Measurements from ENCODE around the gene FGF6. TPM values are rescaled to one million over a fixed set of nuclear protein-coding genes. Genes with fewer than 3 reads are reported as not detected.
A peak's percentile ranks its signal among the peaks of the same experiment; 100 is the strongest.

The FGF6 gene
- total RNA-seq, 6 donors from 2014 or later: not detected

- Histone ChIP-seq H3K36me3 (no peaks in the 10 kb centered on the region), H3K4me1 (no peaks in the 10 kb centered on the region), H3K9me3 (no peaks in the 10 kb centered on the region), H3K27ac (no peak overlapping the region), H3K27me3 (no peaks in the 10 kb centered on the region), H3K4me3 (no peak overlapping the region)
- TF ChIP-seq CTCF (IDR thresholded peaks at IDR 0.05) (no peak), POLR2A (IDR thresholded peaks at IDR 0.05) (no peak)
- ATAC-seq (ENCODE audit: low FRiP score in 2 of 2): no peak
- WGBS, 2 donors: 72 to 89% methylated on average over 6 to 11 of the region's 11 CpGs
- DNase-seq: peak in 1 of 2 donors; percentile 29
Measured at GRCh38 chr12:4423528-4424195, 22.0 kb downstream of the FGF6 start.

- 93% methylated on average over 9 of the region's 9 CpGs for WGBS, 2 donors
- TF ChIP-seq POLR2AphosphoS5 (IDR thresholded peaks at IDR 0.05) (no peak), CTCF (IDR thresholded peaks at IDR 0.05) (no peak), EP300 (IDR thresholded peaks at IDR 0.05) (no peak), POLR2A (IDR thresholded peaks at IDR 0.05) (no peak)
Measured at GRCh38 chr12:4422985-4423384, 22.6 kb downstream of the FGF6 start.

GRCh38 chr12:4421590-4422031 lies 24.0 kb downstream of the FGF6 start:
- no peak for DNase-seq
- Histone ChIP-seq H3K27ac (no peak overlapping the region), H3K27me3 (no peaks in the 10 kb centered on the region), H3K4me1 (no peaks in the 10 kb centered on the region), H3K4me3 (no peak overlapping the region), H3K9me3 (no peaks in the 10 kb centered on the region), H3K36me3 (no peaks in the 10 kb centered on the region)
- WGBS, 2 donors: 34 to 37% methylated on average over 4 of the region's 4 CpGs
- ATAC-seq (ENCODE audit: low FRiP score in 2 of 2): peak in 1 of 2 donors; percentile 33
- no peak for TF ChIP-seq EP300 (IDR thresholded peaks at IDR 0.05)
- TF ChIP-seq POLR2A (IDR thresholded peaks at IDR 0.05): no peak
- TF ChIP-seq CTCF (IDR thresholded peaks at IDR 0.05): peak in 4 of 6 experiments; percentile 20 to 57 (median 41)

More at GRCh38 chr12:4422985-4423384, 22.6 kb downstream of the FGF6 start:
- no peak for ATAC-seq (ENCODE audit: low FRiP score in 2 of 2)
- DNase-seq: peak in 1 of 2 donors; percentile 58
- no peaks in the 10 kb centered on the region for H3K36me3 ChIP-seq
- no peaks in the 10 kb centered on the region for H3K9me3 ChIP-seq
- no peak overlapping the region for H3K27ac ChIP-seq
- H3K4me1 ChIP-seq: no peaks in the 10 kb centered on the region
- H3K4me3 ChIP-seq: no peak overlapping the region
- H3K27me3 ChIP-seq: no peaks in the 10 kb centered on the region

GRCh38 chr12:4420138-4420670 lies 25.4 kb downstream of the FGF6 start:
- 76 to 80% methylated on average over 5 of the region's 5 CpGs for WGBS, 2 donors
- no peak for TF ChIP-seq POLR2A (IDR thresholded peaks at IDR 0.05)
- TF ChIP-seq CTCF (IDR thresholded peaks at IDR 0.05): no peak
- no peak for TF ChIP-seq POLR2AphosphoS5 (IDR thresholded peaks at IDR 0.05)
- no peak for TF ChIP-seq EP300 (IDR thresholded peaks at IDR 0.05)
- H3K27me3 ChIP-seq: peaks cover 0 to 3% (median 0%) of the 10 kb centered on the region in 4 donors
- no peak overlapping the region for H3K4me3 ChIP-seq
- DNase-seq (no peak), ATAC-seq (ENCODE audit: low FRiP score in 2 of 2) (no peak)
- H3K27ac ChIP-seq: no peak overlapping the region
- H3K4me1 ChIP-seq: no peaks in the 10 kb centered on the region
- H3K9me3 ChIP-seq: no peaks in the 10 kb centered on the region
- no peaks in the 10 kb centered on the region for H3K36me3 ChIP-seq

GRCh38 chr12:4418913-4419312 lies 26.7 kb downstream of the FGF6 start:
- no peaks in the 10 kb centered on the region for H3K36me3 ChIP-seq
- H3K27me3 ChIP-seq: peaks cover 0 to 3% (median 0%) of the 10 kb centered on the region in 4 donors
- DNase-seq: no peak
- H3K4me3 ChIP-seq: no peak overlapping the region
- 82 to 83% methylated on average over 5 of the region's 5 CpGs for WGBS, 2 donors
- no peak for ATAC-seq (ENCODE audit: low FRiP score in 2 of 2)
- H3K4me1 ChIP-seq: no peaks in the 10 kb centered on the region
- H3K9me3 ChIP-seq: no peaks in the 10 kb centered on the region
- H3K27ac ChIP-seq: no peak overlapping the region
- TF ChIP-seq POLR2A (IDR thresholded peaks at IDR 0.05) (no peak), EP300 (IDR thresholded peaks at IDR 0.05) (no peak), POLR2AphosphoS5 (IDR thresholded peaks at IDR 0.05) (no peak), CTCF (IDR thresholded peaks at IDR 0.05) (no peak)
